Fibroblast of peridontal ligament (primary cell): ENCODE results near the gene SUMO3.

Experiments used
- DNase-seq: peaks from one replicate; pipeline ENCODE4 v3.0.0-alpha.2; 2010; ENCODE audit errors: extremely low read depth

Gene SUMO3

GRCh38 chr21:44803651-44804050 is 14.2 kb downstream of the SUMO3 start:
- DNase-seq, result no peak

- DNase-seq, result no peak
Measured at GRCh38 chr21:44802396-44803153, 15.3 kb downstream of the SUMO3 start.

GRCh38 chr21:44801468-44802395 is 16.1 kb downstream of the SUMO3 start, which contains the start of gene UBE2G2:
Gene UBE2G2 (minus strand): TSS chr21:44801820. CDS start chr21:44801748, 72 bp downstream.
- DNase-seq, result peak; percentile 61

- no peak for DNase-seq
Measured at GRCh38 chr21:44800971-44801467, 16.8 kb downstream of the SUMO3 start.

GRCh38 chr21:44800103-44800502 is 17.8 kb downstream of the SUMO3 start:
- peak; percentile 63 for DNase-seq

GRCh38 chr21:44799646-44800045 is 18.2 kb downstream of the SUMO3 start:
- DNase-seq, result no peak

- DNase-seq, result no peak
Measured at GRCh38 chr21:44797775-44798174, 20.1 kb downstream of the SUMO3 start.

GRCh38 chr21:44795342-44795741 is 22.5 kb downstream of the SUMO3 start:
- DNase-seq, result no peak

GRCh38 chr21:44793592-44794374 is 24.1 kb downstream of the SUMO3 start:
- DNase-seq, result no peak

- DNase-seq, result peak; percentile 66
Measured at GRCh38 chr21:44792702-44793591, 24.9 kb downstream of the SUMO3 start.

- DNase-seq, result no peak
Measured at GRCh38 chr21:44791993-44792392, 25.9 kb downstream of the SUMO3 start.

GRCh38 chr21:44791246-44791645 is 26.6 kb downstream of the SUMO3 start:
- no peak for DNase-seq

GRCh38 chr21:44790368-44790767 is 27.5 kb downstream of the SUMO3 start:
- no peak for DNase-seq

GRCh38 chr21:44789880-44790279 is 28.0 kb downstream of the SUMO3 start:
- DNase-seq, result peak; percentile 57

- peak; percentile 27 for DNase-seq
Measured at GRCh38 chr21:44785620-44786335, 32.1 kb downstream of the SUMO3 start.

GRCh38 chr21:44784810-44785209 is 33.1 kb downstream of the SUMO3 start:
- no peak for DNase-seq

GRCh38 chr21:44783020-44783696 is 34.7 kb downstream of the SUMO3 start:
- no peak for DNase-seq

- no peak for DNase-seq
Measured at GRCh38 chr21:44780767-44781459, 36.9 kb downstream of the SUMO3 start.

GRCh38 chr21:44780137-44780502 is 37.7 kb downstream of the SUMO3 start:
- no peak for DNase-seq
